Smooth muscle cell (in vitro differentiated cells): ENCODE results near the gene CEP19. TPM values are rescaled to one million over a fixed set of nuclear protein-coding genes. Genes with fewer than 3 reads are reported as not detected.

Experiments used
- DNase-seq: peaks from one replicate; lab custom pipeline; 2025; ENCODE audit not compliant: unreplicated experiment; lab: John Stamatoyannopoulos, UW
- H2AFZ ChIP-seq: fragments of 200-600 bp; sonication (generic); 2 replicates; pipeline ENCODE4 v1.6.0; 2016; ENCODE audit warnings: antibody characterized with exemption, low read depth, mild to moderate bottlenecking
- H3F3A ChIP-seq: fragments of 200-600 bp; sonication (generic); 2 replicates; pipeline ENCODE4 v1.6.0; 2017; ENCODE audit warnings: antibody characterized with exemption, low read depth
- H3K27ac ChIP-seq: fragments of 200-600 bp; sonication (generic); 2 replicates; pipeline ENCODE4 v1.5.1; 2016; ENCODE audit warnings: low read depth, mild to moderate bottlenecking
- H3K27me3 ChIP-seq: fragments of 200-600 bp; sonication (generic); 2 replicates; pipeline ENCODE4 v1.6.1; 2016; ENCODE audit warnings: low read depth, mild to moderate bottlenecking
- H3K36me3 ChIP-seq: fragments of 200-600 bp; sonication (generic); 2 replicates; pipeline ENCODE4 v1.5.1; 2016; ENCODE audit warnings: low read depth
- H3K4me1 ChIP-seq: fragments of 200-600 bp; sonication (generic); 2 replicates; pipeline ENCODE4 v1.5.1; 2016; ENCODE audit warnings: low read depth
- H3K4me2 ChIP-seq: fragments of 200-600 bp; sonication (generic); 2 replicates; pipeline ENCODE4 v1.6.0; 2016; ENCODE audit warnings: mild to moderate bottlenecking
- H3K4me3 ChIP-seq: fragments of 200-600 bp; sonication (generic); 2 replicates; pipeline ENCODE4 v1.5.1; 2016; ENCODE audit warnings: mild to moderate bottlenecking
- H3K79me2 ChIP-seq: fragments of 200-600 bp; sonication (generic); 2 replicates; pipeline ENCODE4 v1.6.0; 2016; ENCODE audit warnings: low read depth, mild to moderate bottlenecking
- H3K9ac ChIP-seq: fragments of 200-600 bp; sonication (generic); 2 replicates; pipeline ENCODE4 v1.6.0; 2016; ENCODE audit warnings: low read depth
- H3K9me3 ChIP-seq: fragments of 200-600 bp; sonication (generic); replicated peaks from 2 replicates; pipeline ENCODE4 v1.5.1; 2016; ENCODE audit warnings: low read depth
- H4K20me1 ChIP-seq: fragments of 200-600 bp; sonication (generic); 2 replicates; pipeline ENCODE4 v1.6.0; 2016; ENCODE audit warnings: low read depth
- CTCF ChIP-seq: fragments of 200-600 bp; sonication (generic); IDR thresholded peaks from 2 replicates; pipeline ENCODE4 v1.5.1; 2017; ENCODE audit warnings: borderline replicate concordance, mild to moderate bottlenecking, antibody characterized with exemption; ENCODE audit not compliant: insufficient read depth, poor library complexity, severe bottlenecking
- WGBS: methylation state at CpG from one replicate; pipeline ENCODE4 v1.1.7; 2016; ENCODE audit warnings: low lambda C conversion rate; 5-methylcytosine and 5-hydroxymethylcytosine counted together
- polyA plus RNA-seq: library from polyadenylated mRNA; unstranded; fragments of >200 nt; fragmentation: Nextera tagmentation; extraction: Ambion mirVana; gene quantifications from 2 replicates; pipeline ENCODE4 v1.2.1, GENCODE V29; 2016
- total RNA-seq: library from RNA; depleted of rRNA; stranded (reverse); fragments of >200 nt; gene quantifications from 2 replicates; pipeline ENCODE4 v1.2.3, GENCODE V29; 2014

CEP19 gene
- total and polyA plus RNA-seq, 2 experiments from 2014 or later: 0.63 to 6.5 TPM

- Histone ChIP-seq H4K20me1 (no peaks in the 10 kb centered on the region), H3F3A (peaks cover 14% of the 10 kb centered on the region), H3K27ac (no peak overlapping the region), H2AFZ (no peak overlapping the region), H3K4me2 (no peak overlapping the region), H3K9me3 (no peaks in the 10 kb centered on the region), H3K36me3 (no peaks in the 10 kb centered on the region), H3K27me3 (no peaks in the 10 kb centered on the region), H3K4me1 (peaks cover 8% of the 10 kb centered on the region), H3K4me3 (no peak overlapping the region), H3K79me2 (peaks cover 4% of the 10 kb centered on the region), H3K9ac (no peak overlapping the region)
- DNase-seq: no peak
- TF ChIP-seq CTCF: no peak
- 84% methylated on average over 7 of the region's 7 CpGs for WGBS
These were observed 3.6 kb downstream of the CEP19 start for GRCh38 chr3:196708467-196708866.

GRCh38 chr3:196707566-196707965 is 4.5 kb downstream of the CEP19 start:
- no peaks in the 10 kb centered on the region for H3K9me3 ChIP-seq
- peaks cover 5% of the 10 kb centered on the region for H3K4me1 ChIP-seq
- peaks cover 9% of the 10 kb centered on the region for H3F3A ChIP-seq
- H3K9ac ChIP-seq: no peak overlapping the region
- H3K4me2 ChIP-seq: no peak overlapping the region
- H3K27me3 ChIP-seq: no peaks in the 10 kb centered on the region
- H3K36me3 ChIP-seq: no peaks in the 10 kb centered on the region
- H3K27ac ChIP-seq: no peak overlapping the region
- no peaks in the 10 kb centered on the region for H4K20me1 ChIP-seq
- H2AFZ ChIP-seq: no peak overlapping the region
- no peaks in the 10 kb centered on the region for H3K79me2 ChIP-seq
- TF ChIP-seq CTCF: no peak
- WGBS: 69% methylated on average over 8 of the region's 8 CpGs
- DNase-seq: no peak
- no peak overlapping the region for H3K4me3 ChIP-seq

GRCh38 chr3:196706731-196707130 is 5.3 kb downstream of the CEP19 start:
- WGBS: 99% methylated on average over 4 of the region's 4 CpGs
- DNase-seq: no peak
- TF ChIP-seq CTCF: no peak
- no peak overlapping the region for H3K4me3 ChIP-seq
- H3F3A ChIP-seq: peaks cover 6% of the 10 kb centered on the region
- no peaks in the 10 kb centered on the region for H3K27me3 ChIP-seq
- H3K36me3 ChIP-seq: no peaks in the 10 kb centered on the region
- no peak overlapping the region for H3K4me2 ChIP-seq
- no peak overlapping the region for H3K27ac ChIP-seq
- H3K9ac ChIP-seq: no peak overlapping the region
- no peaks in the 10 kb centered on the region for H3K79me2 ChIP-seq
- H2AFZ ChIP-seq: no peak overlapping the region
- H3K9me3 ChIP-seq: no peaks in the 10 kb centered on the region
- H4K20me1 ChIP-seq: no peaks in the 10 kb centered on the region
- peaks cover 5% of the 10 kb centered on the region for H3K4me1 ChIP-seq

- Histone ChIP-seq H3K9ac (no peak overlapping the region), H3K27me3 (no peaks in the 10 kb centered on the region), H3K4me1 (peaks cover 5% of the 10 kb centered on the region), H3K27ac (no peak overlapping the region), H3F3A (peaks cover 2% of the 10 kb centered on the region), H2AFZ (no peak overlapping the region), H3K4me2 (no peak overlapping the region), H3K9me3 (no peaks in the 10 kb centered on the region), H3K79me2 (no peaks in the 10 kb centered on the region), H3K4me3 (no peak overlapping the region), H4K20me1 (no peaks in the 10 kb centered on the region), H3K36me3 (no peaks in the 10 kb centered on the region)
- TF ChIP-seq CTCF: no peak
- 85% methylated on average over 5 of the region's 5 CpGs for WGBS
- DNase-seq: no peak
These were observed 5.7 kb downstream of the CEP19 start for GRCh38 chr3:196706327-196706726.
